GM23338 (cell line): ENCODE data around the gene SMTN.
"Not testable (repeated sequence)": the region's sequence is repeated elsewhere in the genome, so short reads cannot be mapped to it uniquely, and the experiment has no call there.

Experiments
- POLR2AphosphoS5 ChIP-seq: IDR thresholded peaks from 2 replicates; pipeline ENCODE4 v1.6.1; 2016; ENCODE audit warnings: antibody characterized with exemption, low read depth
- TF ChIP-seq, protein P1 (sequence below), 2 experiments: fragments of 200-600 bp in 1 of 2; sonication (generic) in 1 of 2; conservative IDR thresholded peaks; 2 replicates each; pipeline versions ENCODE4 v1.5.1 to v1.6.1; 2016 to 2017; ENCODE audit warnings: antibody characterized with exemption in 2 of 2, low read depth in 2 of 2, mild to moderate bottlenecking in 2 of 2, moderate library complexity in 1 of 2

DNA sequence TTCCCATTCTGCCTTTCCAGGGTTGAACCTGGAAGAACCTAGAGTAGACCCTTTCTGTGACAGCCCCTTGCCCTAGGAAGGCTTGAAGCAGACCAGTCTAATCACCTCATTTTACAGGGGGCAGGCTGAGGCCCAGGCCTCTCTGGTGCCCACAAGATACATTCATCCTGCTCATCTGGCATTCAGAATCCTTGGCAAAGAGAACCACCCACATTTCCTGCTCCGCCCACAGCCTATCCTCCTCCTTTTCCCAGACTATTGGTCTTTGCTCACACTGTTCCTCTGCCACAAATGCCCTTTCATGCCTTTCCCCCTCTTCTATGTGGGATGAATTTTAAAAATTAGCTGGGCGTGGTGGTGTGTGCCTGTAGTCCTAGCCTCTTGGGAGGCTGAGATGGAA is 2.7 kb upstream of the SMTN start:
- TF ChIP-seq POLR2AphosphoS5, result not testable (repeated sequence)
- TF ChIP-seq, protein P1, sequence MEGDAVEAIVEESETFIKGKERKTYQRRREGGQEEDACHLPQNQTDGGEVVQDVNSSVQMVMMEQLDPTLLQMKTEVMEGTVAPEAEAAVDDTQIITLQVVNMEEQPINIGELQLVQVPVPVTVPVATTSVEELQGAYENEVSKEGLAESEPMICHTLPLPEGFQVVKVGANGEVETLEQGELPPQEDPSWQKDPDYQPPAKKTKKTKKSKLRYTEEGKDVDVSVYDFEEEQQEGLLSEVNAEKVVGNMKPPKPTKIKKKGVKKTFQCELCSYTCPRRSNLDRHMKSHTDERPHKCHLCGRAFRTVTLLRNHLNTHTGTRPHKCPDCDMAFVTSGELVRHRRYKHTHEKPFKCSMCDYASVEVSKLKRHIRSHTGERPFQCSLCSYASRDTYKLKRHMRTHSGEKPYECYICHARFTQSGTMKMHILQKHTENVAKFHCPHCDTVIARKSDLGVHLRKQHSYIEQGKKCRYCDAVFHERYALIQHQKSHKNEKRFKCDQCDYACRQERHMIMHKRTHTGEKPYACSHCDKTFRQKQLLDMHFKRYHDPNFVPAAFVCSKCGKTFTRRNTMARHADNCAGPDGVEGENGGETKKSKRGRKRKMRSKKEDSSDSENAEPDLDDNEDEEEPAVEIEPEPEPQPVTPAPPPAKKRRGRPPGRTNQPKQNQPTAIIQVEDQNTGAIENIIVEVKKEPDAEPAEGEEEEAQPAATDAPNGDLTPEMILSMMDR (conservative IDR thresholded peaks at IDR 0.05; ENCODE audit: low read depth in 2 of 2), result not testable (repeated sequence)
